GM18526 (cell line): ENCODE measurements around the gene LRCH1.

Experiments
- POLR2A ChIP-seq: IDR thresholded peaks from 3 replicates; pipeline ENCODE4 v1.6.1; 2011; ENCODE audit not compliant: insufficient read length; ENCODE audit errors: extremely low read depth

Gene LRCH1

GRCh38 chr13:46797501-46798237 lies 244.7 kb downstream of the LRCH1 start:
- TF ChIP-seq POLR2A = no peak

- TF ChIP-seq POLR2A = no peak
Observed at GRCh38 chr13:46799139-46799538, 246.2 kb downstream of the LRCH1 start.

GRCh38 chr13:46801858-46802257 lies 248.9 kb downstream of the LRCH1 start:
- TF ChIP-seq POLR2A = no peak
